Peyer's patch (tissue), 4 donors: Measurements from ENCODE around the gene NUP98.

Source experiments
- CTCF ChIP-seq, 6 experiments: fragments of 450-650 bp in 4 of 6; fragments of 200-600 bp in 2 of 6; sonication (generic) in 1 of 6; IDR thresholded peaks; one replicate each; pipeline ENCODE4 v1.5.1; 2017 to 2019; ENCODE audit warnings: antibody characterized with exemption in 6 of 6, mild to moderate bottlenecking in 3 of 6, moderate library complexity in 1 of 6
- POLR2A ChIP-seq, 2 donors: fragments of 450-650 bp; IDR thresholded peaks; one replicate each; pipeline ENCODE4 v1.5.1; 2017; ENCODE audit warnings: antibody characterized with exemption in 2 of 2, mild to moderate bottlenecking in 2 of 2, moderate library complexity in 2 of 2

DNA sequence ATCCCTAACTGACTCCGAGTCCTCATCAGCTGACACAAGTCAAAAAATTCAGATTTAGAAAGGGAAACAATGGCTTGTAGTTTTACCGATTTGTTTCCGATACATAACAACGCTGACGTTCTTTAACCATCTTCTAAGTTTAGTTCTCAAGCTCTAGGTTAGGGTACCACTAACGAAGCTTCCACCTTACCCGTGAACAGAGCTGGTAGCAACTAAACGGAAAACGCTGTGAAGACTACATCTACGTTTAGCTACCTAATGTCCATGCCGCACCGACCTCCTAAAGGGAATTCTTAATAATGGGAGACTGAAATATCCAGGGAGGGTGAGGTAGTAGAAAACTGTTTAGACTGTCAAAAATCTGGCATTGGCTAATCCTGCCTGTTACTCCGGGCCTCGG is 1.0 kb downstream of the NUP98 start:
- TF ChIP-seq CTCF (IDR thresholded peaks at IDR 0.05): no peak
- no peak for TF ChIP-seq POLR2A (IDR thresholded peaks at IDR 0.05)
